ENCODE measurements around the gene PI4K2B. TPM values are rescaled to one million over a fixed set of nuclear protein-coding genes. Genes with fewer than 3 reads are reported as not detected.
A peak's percentile ranks its signal among the peaks of the same experiment; 100 is the strongest.

Gene PI4K2B
- total and polyA plus RNA-seq, 2 experiments from 2014 or later, result 3.3 to 6.5 TPM

DNA sequence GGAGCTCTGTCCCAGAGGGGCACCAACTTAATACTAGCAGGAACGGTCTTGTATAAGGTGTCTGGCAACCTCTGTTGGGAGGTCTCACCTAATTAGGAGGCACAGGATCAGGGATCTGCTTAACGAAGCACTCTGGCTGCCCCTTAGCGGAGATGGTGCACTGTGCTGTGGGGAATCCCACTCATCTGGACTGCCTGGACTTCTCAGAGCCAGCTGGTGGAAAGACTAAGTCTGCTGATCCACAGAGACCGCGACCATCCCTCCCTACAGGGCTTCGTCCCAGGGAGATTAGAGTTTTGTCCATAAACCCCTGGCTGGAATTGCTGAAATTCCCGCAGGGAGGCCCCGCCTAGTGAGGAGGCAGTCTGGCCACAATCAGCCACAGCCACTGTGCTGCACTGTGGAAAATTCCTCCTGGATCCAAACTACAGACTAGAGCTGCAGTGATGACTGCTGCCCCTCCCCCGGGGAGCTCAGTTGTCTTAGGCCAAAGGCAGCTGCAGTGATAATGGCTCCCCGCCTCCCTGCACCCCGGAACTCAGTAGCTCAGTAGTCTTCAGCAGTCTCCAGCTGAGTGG lies 56.7 kb downstream of the PI4K2B start:
- H3K4me3 ChIP-seq, result no peak overlapping the region
- no peaks in the 10 kb centered on the region for H3K4me1 ChIP-seq (ENCODE audit: low read depth)
- peak; percentile 7 to 55 for DNase-seq (ENCODE audit: low read depth in 1 of 2, low spot score in 1 of 2)
- TF ChIP-seq, protein P1, sequence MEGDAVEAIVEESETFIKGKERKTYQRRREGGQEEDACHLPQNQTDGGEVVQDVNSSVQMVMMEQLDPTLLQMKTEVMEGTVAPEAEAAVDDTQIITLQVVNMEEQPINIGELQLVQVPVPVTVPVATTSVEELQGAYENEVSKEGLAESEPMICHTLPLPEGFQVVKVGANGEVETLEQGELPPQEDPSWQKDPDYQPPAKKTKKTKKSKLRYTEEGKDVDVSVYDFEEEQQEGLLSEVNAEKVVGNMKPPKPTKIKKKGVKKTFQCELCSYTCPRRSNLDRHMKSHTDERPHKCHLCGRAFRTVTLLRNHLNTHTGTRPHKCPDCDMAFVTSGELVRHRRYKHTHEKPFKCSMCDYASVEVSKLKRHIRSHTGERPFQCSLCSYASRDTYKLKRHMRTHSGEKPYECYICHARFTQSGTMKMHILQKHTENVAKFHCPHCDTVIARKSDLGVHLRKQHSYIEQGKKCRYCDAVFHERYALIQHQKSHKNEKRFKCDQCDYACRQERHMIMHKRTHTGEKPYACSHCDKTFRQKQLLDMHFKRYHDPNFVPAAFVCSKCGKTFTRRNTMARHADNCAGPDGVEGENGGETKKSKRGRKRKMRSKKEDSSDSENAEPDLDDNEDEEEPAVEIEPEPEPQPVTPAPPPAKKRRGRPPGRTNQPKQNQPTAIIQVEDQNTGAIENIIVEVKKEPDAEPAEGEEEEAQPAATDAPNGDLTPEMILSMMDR (IDR thresholded peaks at IDR 0.05; ENCODE audit: low read depth, low read length), result no peak
- no peaks in the 10 kb centered on the region for H3K36me3 ChIP-seq
- no peak overlapping the region for H3K27ac ChIP-seq
- no peaks in the 10 kb centered on the region for H3K9me3 ChIP-seq (ENCODE audit: low read depth)
- no peaks in the 10 kb centered on the region for H3K27me3 ChIP-seq

DNA sequence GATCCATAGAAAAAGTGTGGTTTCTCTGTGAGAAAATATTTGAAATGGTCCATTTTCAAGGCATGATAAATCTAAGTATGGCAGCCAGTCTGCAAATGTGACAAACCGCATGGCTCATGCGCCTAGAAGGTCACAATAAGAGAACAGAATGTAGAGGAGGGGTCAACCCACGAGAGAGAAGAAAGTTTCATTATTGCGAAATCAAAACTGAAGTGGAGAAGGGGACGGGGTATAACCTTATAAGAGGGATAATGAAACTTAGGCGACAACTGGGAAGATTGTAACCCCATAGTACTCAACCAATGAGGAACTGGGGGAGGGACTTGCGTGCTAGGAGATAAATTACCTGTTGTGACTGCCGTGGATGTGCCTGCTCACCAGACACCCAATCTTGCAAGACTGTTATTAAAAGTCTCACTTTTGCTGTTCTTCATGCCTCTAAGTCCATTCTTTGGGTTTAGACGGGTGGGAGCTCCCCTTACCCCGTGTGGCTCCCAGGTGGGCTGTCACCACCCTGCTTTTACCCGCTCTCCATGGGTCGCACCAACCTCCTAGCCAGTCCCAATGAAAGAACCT lies 57.4 kb downstream of the PI4K2B start:
- no peaks in the 10 kb centered on the region for H3K4me1 ChIP-seq (ENCODE audit: low read depth)
- no peaks in the 10 kb centered on the region for H3K36me3 ChIP-seq
- no peaks in the 10 kb centered on the region for H3K9me3 ChIP-seq (ENCODE audit: low read depth)
- H3K4me3 ChIP-seq, result no peak overlapping the region
- no peaks in the 10 kb centered on the region for H3K27me3 ChIP-seq
- no peak for DNase-seq (ENCODE audit: low read depth in 1 of 2, low spot score in 1 of 2)
- TF ChIP-seq, protein P1 (IDR thresholded peaks at IDR 0.05; ENCODE audit: low read depth, low read length), result no peak
- no peak overlapping the region for H3K27ac ChIP-seq

DNA sequence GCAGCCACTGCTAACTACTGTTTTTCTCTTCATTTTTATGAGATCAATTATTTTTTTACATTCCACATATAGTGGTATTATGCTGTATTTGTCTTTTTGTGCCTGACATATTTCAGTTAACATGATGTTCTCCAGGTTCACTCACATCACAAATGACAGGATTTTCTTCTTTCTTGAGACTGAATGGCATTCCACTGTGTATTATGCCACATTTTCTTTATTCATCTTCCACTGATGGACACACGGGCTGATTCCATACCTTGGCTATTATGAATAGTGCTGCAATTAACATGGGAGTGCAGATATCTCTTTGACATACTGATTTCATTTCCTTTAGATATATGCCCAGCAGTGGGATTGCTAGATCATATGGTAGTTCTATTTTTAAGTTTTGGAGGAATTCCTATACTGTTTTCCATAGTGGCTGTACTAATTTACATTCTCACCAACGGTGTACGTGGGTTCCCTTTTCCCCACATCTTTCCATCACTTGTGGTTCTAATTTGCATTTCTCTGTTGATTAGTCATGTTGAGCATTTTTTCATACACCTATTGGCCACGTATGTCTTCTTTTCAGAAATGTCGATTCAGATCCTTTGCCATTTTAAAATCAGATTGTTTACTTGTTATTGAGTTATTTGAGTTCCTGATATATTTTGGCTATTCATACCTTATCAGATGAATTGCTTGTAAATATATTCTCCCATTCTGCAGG lies 63.9 kb downstream of the PI4K2B start:
- Histone ChIP-seq H3K4me1 (ENCODE audit: low read depth) (no peaks in the 10 kb centered on the region), H3K27me3 (no peaks in the 10 kb centered on the region), H3K36me3 (no peaks in the 10 kb centered on the region), H3K4me3 (no peak overlapping the region), H3K9me3 (ENCODE audit: low read depth) (no peaks in the 10 kb centered on the region), H3K27ac (no peak overlapping the region)
- DNase-seq (ENCODE audit: low read depth in 1 of 2, low spot score in 1 of 2), result no peak
- TF ChIP-seq, protein P1 (IDR thresholded peaks at IDR 0.05; ENCODE audit: low read depth, low read length), result no peak

DNA sequence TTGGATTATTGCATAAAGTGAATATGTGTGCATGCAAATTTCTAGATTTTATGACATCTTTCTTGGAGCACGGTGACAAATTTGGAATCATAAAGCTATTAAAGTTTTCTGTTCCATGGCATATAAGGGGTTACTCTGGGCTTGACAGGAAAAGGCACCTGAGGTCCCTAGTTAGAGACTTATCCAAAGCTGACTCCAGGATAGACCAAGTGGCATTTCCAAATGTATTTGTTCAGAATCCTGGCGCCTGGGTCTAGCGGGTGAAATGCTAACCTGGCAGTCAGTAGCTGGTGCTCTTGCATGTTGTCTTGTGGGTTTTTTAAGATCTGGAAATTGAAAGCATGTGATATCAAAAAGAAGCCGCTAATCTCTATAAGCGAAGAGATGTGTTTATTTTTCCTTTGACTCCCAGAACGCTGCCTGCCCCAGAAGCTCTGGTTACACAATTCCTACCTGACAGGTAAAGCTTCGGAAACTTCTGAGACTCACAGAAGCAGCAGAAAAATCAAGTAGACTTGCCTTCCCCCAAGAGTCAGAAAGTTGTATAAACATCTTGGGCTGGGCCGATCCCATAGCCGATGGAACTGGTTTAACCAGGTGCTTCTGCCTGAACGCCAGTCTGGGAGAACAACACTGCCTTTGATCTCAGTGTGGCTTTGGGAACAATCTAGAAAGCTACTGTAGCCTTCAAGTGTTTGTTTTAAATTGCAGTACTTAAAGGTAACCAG lies 65.8 kb downstream of the PI4K2B start:
- H3K9me3 ChIP-seq (ENCODE audit: low read depth), result no peaks in the 10 kb centered on the region
- no peak overlapping the region for H3K4me3 ChIP-seq
- no peaks in the 10 kb centered on the region for H3K36me3 ChIP-seq
- DNase-seq (ENCODE audit: low read depth in 1 of 2, low spot score in 1 of 2), result no peak
- TF ChIP-seq, protein P1 (IDR thresholded peaks at IDR 0.05; ENCODE audit: low read depth, low read length), result no peak
- H3K27me3 ChIP-seq, result no peaks in the 10 kb centered on the region
- no peaks in the 10 kb centered on the region for H3K4me1 ChIP-seq (ENCODE audit: low read depth)
- H3K27ac ChIP-seq, result no peak overlapping the region

DNA sequence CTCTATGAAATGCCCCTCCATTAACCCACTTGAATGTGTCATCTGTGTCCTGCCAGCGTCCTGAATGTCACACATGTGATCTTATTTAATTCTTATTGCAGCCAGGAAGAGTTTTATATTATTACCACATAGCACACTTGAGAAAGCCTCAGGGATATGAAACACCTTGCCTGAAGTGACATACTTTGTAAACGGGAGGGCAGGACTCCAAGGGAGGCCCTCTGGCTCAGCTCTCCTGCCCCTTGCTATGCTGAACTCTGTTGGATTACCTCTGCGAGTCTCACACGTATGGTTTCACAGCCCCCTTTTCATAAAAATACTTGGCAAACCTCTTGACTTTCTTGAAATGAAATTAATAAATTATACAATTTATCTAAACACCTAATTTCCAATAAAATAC lies 67.6 kb downstream of the PI4K2B start:
- Histone ChIP-seq H3K27me3 (no peaks in the 10 kb centered on the region), H3K4me3 (no peak overlapping the region), H3K36me3 (no peaks in the 10 kb centered on the region), H3K9me3 (ENCODE audit: low read depth) (no peaks in the 10 kb centered on the region), H3K27ac (no peak overlapping the region), H3K4me1 (ENCODE audit: low read depth) (no peaks in the 10 kb centered on the region)
- TF ChIP-seq, protein P1 (IDR thresholded peaks at IDR 0.05; ENCODE audit: low read depth, low read length), result no peak
- DNase-seq (ENCODE audit: low read depth in 1 of 2, low spot score in 1 of 2), result no peak
